Osteoblast (primary cell): ENCODE results near the gene NMNAT2. TPM values are rescaled to one million over a fixed set of nuclear protein-coding genes. Genes with fewer than 3 reads are reported as not detected.
A peak's percentile ranks its signal among the peaks of the same experiment; 100 is the strongest.

Experiments
- DNase-seq: peaks from one replicate; pipeline ENCODE4 v3.0.0; 2011; ENCODE audit warnings: low spot score, mixed read lengths; ENCODE audit not compliant: insufficient read length; ENCODE audit errors: missing footprints
- H2AFZ ChIP-seq: 2 replicates; pipeline ENCODE4 v1.6.0; 2011; ENCODE audit warnings: mild to moderate bottlenecking, low read length
- H3K27ac ChIP-seq: 2 replicates; pipeline ENCODE4 v1.5.1; 2011; ENCODE audit warnings: mild to moderate bottlenecking, low read depth, low read length, moderate library complexity
- H3K27me3 ChIP-seq: 2 replicates; pipeline ENCODE4 v1.6.0; 2012; ENCODE audit warnings: mild to moderate bottlenecking, control low read depth, inconsistent platforms, low read length, moderate library complexity; ENCODE audit not compliant: insufficient read depth
- H3K36me3 ChIP-seq: 2 replicates; pipeline ENCODE4 v1.5.1; 2011; ENCODE audit warnings: mild to moderate bottlenecking, low read length, control low read depth, moderate library complexity; ENCODE audit not compliant: insufficient read depth
- H3K4me1 ChIP-seq: 2 replicates; pipeline ENCODE4 v1.5.1; 2011; ENCODE audit warnings: mild to moderate bottlenecking, low read length, control low read depth, moderate library complexity; ENCODE audit not compliant: insufficient read depth
- H3K4me2 ChIP-seq: 2 replicates; pipeline ENCODE4 v1.6.0; 2011; ENCODE audit warnings: mild to moderate bottlenecking, low read length; ENCODE audit not compliant: insufficient read depth
- H3K4me3 ChIP-seq: fragments of 200-600 bp; sonication (generic); 3 replicates; pipeline ENCODE4 v1.5.1; 2012; ENCODE audit warnings: mild to moderate bottlenecking, low read length, inconsistent platforms; ENCODE audit not compliant: insufficient read depth
- H3K79me2 ChIP-seq: 2 replicates; pipeline ENCODE4 v1.6.0; 2012; ENCODE audit warnings: mild to moderate bottlenecking, low read length, control low read depth, inconsistent platforms; ENCODE audit not compliant: insufficient read depth
- H3K9me3 ChIP-seq: 2 replicates; pipeline ENCODE4 v1.5.1; 2011; ENCODE audit warnings: low read depth, low read length, control low read depth
- H4K20me1 ChIP-seq: 2 replicates; pipeline ENCODE4 v1.6.0; 2012; ENCODE audit warnings: mild to moderate bottlenecking, low read length, control low read depth; ENCODE audit not compliant: insufficient read depth
- CTCF ChIP-seq: IDR thresholded peaks from 2 replicates; pipeline ENCODE4 v1.5.1; 2011; ENCODE audit warnings: mild to moderate bottlenecking, low read depth, low read length, moderate library complexity; ENCODE audit errors: extremely low read depth
- total RNA-seq: library from RNA; depleted of rRNA; stranded (reverse); fragments of >200 nt; gene quantifications from 2 replicates; pipeline ENCODE4 v1.2.3, GENCODE V29; 2012

NMNAT2 gene
- total RNA-seq, 1 donor, result 2.5 TPM

DNA sequence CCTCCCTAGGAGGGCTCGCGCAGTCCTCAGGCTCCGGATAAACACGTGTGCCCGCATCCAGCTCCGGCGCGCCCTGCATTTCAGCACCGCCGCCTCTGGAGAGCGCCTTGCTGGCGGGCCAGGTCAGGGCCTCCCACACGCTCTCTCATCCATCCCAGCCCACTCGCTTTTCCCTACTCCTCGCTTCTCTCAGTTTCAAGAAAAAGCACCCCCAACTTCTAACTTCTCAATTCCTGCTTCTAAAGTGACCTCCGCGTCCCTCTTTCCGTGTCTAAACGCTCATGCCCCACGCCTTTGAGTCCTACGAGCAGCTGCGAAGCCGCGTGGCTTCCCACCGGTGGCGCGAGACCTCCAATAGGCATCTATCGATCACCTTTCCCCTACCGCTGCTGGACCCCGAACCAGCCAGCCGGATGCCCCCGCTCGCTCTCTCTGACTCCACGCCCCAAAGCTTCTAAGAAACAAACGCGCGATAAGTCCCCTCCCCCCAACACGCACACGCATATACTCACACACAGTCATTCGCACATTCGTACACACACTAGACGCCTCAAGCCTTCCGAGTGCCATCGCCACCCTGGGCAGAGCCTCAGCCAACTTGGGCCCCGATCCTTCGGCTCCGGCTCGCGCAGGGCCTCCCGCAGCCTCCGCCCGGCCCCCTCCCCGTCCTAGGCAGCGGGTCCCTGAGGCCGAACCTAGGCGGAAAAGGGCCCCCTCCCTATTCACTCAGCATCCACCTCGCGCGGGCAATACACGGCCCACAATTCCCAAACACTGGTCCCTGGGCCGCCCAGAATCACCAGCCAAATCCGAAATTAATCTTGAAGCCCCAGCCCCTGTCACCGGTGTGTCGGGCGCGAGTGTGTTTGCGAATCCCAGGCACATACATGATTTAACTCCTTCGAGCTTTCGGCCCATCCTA is 1.1 kb downstream of the NMNAT2 start:
- Histone ChIP-seq H3K27me3 (peaks cover 57% of the 10 kb centered on the region), H4K20me1 (no peaks in the 10 kb centered on the region), H2AFZ (no peak overlapping the region), H3K4me2 (peak overlapping the region; percentile 30), H3K27ac (no peak overlapping the region), H3K36me3 (no peaks in the 10 kb centered on the region), H3K4me3 (no peak overlapping the region), H3K9me3 (no peaks in the 10 kb centered on the region), H3K79me2 (no peaks in the 10 kb centered on the region), H3K4me1 (peaks cover 5% of the 10 kb centered on the region)
- TF ChIP-seq CTCF, result no peak
- DNase-seq, result peak; percentile 90

DNA sequence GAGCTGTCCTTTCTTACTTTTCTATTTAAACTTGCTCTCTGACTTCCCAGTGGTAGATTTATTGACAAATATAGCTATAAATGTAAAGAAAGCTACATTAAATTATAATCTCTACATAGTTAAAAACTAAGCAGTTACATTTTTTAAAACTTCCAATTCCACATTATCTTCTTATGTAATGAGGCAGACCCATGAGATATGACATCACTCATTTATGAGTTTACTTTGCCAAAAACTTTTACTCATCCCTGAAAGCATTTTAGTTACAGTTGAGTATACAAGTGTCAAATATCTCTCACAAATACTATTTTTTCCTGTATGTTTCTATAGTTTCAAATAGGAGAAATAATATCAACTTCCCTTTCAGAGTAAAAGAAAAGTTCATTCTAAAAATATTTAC is 3.8 kb downstream of the NMNAT2 start:
- H3K4me3 ChIP-seq, result no peak overlapping the region
- no peak for TF ChIP-seq CTCF
- H3K9me3 ChIP-seq, result no peaks in the 10 kb centered on the region
- H3K79me2 ChIP-seq, result no peaks in the 10 kb centered on the region
- no peak overlapping the region for H3K4me2 ChIP-seq
- peaks cover 43% of the 10 kb centered on the region for H3K27me3 ChIP-seq
- H3K27ac ChIP-seq, result no peak overlapping the region
- no peak for DNase-seq
- no peaks in the 10 kb centered on the region for H3K36me3 ChIP-seq
- H2AFZ ChIP-seq, result no peak overlapping the region
- H4K20me1 ChIP-seq, result no peaks in the 10 kb centered on the region
- peaks cover 5% of the 10 kb centered on the region for H3K4me1 ChIP-seq

- Histone ChIP-seq H3K27me3 (peaks cover 13% of the 10 kb centered on the region), H3K36me3 (no peaks in the 10 kb centered on the region), H3K9me3 (no peaks in the 10 kb centered on the region), H3K79me2 (no peaks in the 10 kb centered on the region), H2AFZ (no peak overlapping the region), H3K4me1 (no peaks in the 10 kb centered on the region), H4K20me1 (no peaks in the 10 kb centered on the region), H3K4me2 (no peak overlapping the region), H3K27ac (no peak overlapping the region), H3K4me3 (no peak overlapping the region)
- TF ChIP-seq CTCF, result no peak
- DNase-seq, result no peak
These were observed 7.1 kb downstream of the NMNAT2 start for GRCh38 chr1:183411091-183411490.

DNA sequence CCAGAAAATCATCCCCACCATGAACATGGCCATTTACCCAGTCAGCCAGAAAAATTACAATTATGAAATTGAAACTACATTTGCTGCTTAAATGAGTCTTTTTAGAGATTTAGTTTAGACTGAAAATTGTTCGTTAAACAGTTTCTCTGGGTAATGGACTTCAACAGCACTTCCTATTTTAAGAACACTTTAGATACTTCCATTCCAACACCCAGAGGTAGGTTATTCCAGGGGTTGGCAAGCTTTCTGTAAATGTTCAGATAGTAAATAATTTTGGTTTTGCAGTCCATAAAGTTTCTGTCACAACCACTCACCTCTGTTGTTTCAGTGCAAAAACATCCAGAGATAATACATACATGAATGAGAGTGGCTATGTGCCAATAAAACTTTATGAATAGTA is 10.2 kb downstream of the NMNAT2 start:
- DNase-seq, result no peak
- no peak overlapping the region for H2AFZ ChIP-seq
- no peak overlapping the region for H3K27ac ChIP-seq
- no peaks in the 10 kb centered on the region for H3K9me3 ChIP-seq
- no peak for TF ChIP-seq CTCF
- peaks cover 7% of the 10 kb centered on the region for H3K27me3 ChIP-seq
- H3K4me2 ChIP-seq, result no peak overlapping the region
- no peaks in the 10 kb centered on the region for H3K36me3 ChIP-seq
- no peaks in the 10 kb centered on the region for H3K4me1 ChIP-seq
- no peak overlapping the region for H3K4me3 ChIP-seq
- H4K20me1 ChIP-seq, result no peaks in the 10 kb centered on the region
- no peaks in the 10 kb centered on the region for H3K79me2 ChIP-seq
